T-helper 1 cell (primary cell): ENCODE measurements around the gene CRACDL.

Source experiments
- DNase-seq, 5 donors: peaks; one replicate each; pipeline ENCODE4 v3.0.0-alpha.2; 2012 to 2020
- total RNA-seq, 4 donors: gene quantifications; one replicate each; lab custom pipeline; 2026; lab: John Stamatoyannopoulos, UW

CRACDL gene, protein sequence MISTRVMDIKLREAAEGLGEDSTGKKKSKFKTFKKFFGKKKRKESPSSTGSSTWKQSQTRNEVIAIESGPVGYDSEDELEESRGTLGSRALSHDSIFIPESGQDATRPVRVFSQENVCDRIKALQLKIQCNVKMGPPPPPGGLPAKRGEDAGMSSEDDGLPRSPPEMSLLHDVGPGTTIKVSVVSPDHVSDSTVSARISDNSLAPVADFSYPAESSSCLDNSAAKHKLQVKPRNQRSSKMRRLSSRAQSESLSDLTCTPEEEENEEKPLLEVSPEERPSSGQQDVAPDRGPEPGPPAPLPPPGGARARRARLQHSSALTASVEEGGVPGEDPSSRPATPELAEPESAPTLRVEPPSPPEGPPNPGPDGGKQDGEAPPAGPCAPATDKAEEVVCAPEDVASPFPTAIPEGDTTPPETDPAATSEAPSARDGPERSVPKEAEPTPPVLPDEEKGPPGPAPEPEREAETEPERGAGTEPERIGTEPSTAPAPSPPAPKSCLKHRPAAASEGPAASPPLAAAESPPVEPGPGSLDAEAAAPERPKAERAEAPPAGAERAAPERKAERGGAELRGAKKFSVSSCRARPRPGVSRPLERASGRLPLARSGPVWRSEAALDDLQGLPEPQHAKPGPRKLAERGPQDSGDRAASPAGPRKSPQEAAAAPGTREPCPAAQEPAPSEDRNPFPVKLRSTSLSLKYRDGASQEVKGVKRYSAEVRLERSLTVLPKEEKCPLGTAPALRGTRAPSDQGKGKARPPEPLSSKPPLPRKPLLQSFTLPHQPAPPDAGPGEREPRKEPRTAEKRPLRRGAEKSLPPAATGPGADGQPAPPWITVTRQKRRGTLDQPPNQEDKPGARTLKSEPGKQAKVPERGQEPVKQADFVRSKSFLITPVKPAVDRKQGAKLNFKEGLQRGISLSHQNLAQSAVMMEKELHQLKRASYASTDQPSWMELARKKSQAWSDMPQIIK
- total RNA-seq = 1.1 reads per million in 4 donors

- DNase-seq = no peak
These were observed at the start of gene CRACDL for GRCh38 chr2:98935777-98936352. Gene CRACDL, minus strand, starts transcription at chr2:98936225. Its CDS starts 89,425 bp downstream, at chr2:98846800.

DNA sequence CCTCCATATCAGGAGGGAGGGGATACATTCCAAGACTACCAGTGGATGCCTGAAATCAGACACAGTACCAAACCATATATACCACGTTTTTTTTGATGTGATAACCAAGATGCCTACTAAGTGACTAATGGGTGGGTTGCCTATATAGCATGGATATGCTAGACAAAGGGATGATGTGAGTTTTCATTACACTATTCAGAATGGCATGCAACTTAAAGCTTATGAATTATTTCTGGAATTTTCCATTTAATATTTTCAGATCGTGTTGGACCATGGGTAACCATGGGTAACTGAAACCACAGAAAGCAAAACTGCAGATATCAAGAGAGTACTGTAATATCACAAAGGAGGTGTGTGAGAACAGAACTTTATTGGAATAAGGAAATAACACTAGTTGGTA, 39.6 kb upstream of the CRACDL start:
- no peak for DNase-seq

- no peak for DNase-seq
These were observed 36.6 kb upstream of the CRACDL start for GRCh38 chr2:98972582-98973167.

DNA sequence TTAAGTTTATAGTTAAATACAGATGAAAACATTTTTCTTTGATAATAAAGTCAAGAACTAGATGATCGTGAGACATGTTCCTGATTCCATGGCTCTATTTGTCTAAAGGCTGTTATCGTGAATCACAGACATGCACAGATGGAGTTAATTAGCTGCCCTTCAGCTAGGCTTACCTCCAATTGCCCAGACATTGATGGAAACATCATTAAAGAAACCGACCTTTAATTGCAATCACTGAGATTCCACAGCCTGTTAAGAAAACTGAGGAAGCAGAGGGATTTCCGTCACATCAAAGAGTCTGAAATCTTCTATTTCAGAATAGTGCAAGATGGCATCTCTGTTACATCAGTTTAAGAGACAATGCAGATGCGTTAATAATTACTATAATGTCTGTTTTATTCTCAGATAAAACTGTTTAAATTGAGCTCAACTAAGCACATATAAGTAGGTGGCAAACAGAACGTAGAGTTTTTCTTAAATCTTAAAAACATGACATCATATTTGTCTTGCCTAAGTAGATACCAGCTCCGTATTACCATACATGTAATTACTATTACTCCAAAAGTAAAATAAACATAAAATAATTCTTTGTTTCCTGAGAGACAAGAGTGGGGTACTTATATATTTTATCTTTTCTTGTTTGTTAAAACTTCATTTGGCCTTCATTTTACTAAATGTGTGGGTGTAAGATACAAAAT, 23.9 kb upstream of the CRACDL start:
- DNase-seq = no peak

DNA sequence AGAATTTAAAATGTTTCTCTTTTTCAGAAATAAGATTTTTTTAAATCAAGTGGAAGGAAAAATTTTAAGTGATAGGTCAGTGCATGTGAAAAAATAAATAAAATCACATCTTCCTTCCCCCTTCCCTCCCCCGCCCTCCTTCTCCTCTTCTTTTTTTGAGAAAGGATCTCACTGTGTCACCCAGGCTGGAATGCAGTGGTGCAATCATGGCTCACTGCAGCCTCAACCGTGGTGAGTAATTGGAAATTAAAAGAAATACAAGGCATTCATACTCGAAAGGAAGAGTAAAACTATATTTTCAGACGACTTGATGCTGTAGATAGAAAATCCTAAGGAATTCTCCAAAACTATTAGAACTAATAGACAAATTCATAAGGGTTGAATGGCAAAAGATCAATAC, 16.9 kb upstream of the CRACDL start:
- DNase-seq = no peak

DNA sequence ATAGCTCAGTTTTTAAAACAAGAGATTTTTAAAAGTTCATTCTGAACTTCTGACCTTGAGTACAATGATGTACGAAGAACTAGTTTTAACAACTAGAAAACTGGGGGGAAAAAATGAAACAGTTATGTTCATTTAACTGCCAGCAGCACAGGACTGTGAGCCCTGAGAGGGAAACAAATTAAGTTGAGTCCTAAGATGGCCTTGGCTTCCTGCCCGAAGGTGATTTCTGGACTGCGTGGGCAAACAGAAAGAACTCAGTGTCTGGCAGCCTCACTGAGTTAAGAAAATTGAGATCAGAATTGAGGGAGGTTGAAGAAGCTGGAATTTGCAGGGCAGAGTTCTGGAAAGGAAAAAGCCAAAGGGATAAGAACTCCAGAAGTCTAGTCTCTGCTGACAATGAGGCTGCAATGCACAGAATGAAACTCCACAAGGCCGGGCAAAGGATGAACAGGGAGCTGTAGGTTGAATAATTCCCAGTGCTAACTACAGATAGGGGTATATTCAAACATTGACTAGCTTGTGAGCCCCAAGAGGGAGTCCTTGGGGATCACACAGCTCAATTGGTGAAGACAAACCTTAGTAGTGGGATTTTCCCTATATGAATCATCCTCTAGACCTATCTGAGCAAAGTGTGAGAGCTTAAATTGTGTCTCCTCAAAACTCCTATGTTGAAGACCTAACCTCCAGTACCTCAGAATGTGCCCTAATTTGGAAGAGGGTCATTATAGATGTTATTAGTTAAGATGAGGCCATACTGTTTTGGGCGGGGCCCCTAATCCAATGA, 13.1 kb upstream of the CRACDL start:
- DNase-seq = no peak

DNA sequence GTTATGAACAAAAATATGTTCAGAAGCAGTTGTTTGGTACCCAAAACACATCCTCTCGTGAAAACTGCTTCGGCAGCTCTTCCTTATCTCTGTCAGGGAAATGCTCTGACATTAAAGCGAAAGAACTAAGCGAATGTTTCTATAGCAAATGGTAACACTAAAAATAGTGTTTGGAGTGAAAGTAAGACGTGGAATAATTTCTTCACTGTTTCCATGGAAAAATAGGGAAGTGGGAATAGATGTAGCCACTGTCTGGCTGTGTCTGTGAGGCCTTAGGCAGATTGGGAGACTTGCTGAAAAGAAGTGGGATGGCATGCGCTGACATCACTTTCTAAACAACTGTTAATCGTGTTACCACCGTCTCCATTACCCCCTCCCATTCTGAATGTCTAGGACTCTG, 11.5 kb upstream of the CRACDL start:
- no peak for DNase-seq

DNA sequence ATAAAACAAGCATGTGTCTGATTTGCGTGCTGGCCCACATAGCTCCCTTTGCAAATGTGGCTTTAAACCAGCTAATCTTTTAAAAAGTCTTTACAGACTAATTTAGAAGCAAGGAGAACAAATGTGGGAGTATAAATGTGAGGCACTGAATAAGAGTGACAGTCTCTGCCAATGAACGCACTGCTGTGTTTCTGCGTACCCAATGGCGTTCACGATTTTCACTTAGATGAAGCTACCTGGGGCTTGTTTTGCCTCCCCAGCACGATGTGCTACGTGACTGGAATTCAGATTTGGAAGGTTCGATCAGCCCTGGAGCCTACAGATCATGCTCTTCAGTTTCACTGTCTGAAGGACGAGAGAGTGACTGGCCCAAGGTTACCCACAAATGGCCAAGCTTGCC, 10.8 kb upstream of the CRACDL start:
- no peak for DNase-seq

GRCh38 chr2:98944775-98945174, 8.8 kb upstream of the CRACDL start:
- DNase-seq = no peak

- DNase-seq = no peak
These were observed 4.1 kb upstream of the CRACDL start for GRCh38 chr2:98940102-98940501.

- no peak for DNase-seq
These were observed 1.9 kb upstream of the CRACDL start for GRCh38 chr2:98937906-98938305.

- DNase-seq = no peak
These were observed 627 bp upstream of the CRACDL start for GRCh38 chr2:98936353-98937351.

GRCh38 chr2:98935111-98935770, 784 bp downstream of the CRACDL start:
- no peak for DNase-seq

DNA sequence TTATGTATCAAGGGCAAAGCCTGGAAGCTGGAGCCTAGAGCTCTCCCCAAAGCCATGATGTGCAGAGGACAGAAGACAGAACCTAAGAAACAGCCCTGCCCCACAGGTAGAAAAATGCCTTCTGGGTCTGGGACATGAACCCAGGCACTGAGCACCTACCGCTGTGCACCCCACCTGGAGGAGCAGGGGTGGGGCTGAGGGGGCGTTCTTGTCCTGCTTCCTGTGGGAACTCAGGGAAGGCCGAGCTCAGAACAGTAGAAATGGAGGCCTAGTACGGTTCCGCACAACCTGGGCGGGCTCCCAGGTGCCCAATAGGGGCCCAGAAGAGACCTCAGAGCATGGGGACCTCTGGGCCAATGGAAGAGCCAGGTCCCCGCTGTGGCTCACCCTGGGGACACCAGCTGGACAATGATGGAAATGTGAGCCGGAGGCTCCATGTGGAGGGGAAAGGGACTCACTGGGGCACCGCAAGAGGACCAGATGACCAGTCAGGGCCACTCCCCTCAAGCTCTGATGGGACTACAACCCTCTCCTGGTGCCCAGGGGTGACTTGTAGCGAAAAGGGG, 3.2 kb downstream of the CRACDL start:
- no peak for DNase-seq

DNA sequence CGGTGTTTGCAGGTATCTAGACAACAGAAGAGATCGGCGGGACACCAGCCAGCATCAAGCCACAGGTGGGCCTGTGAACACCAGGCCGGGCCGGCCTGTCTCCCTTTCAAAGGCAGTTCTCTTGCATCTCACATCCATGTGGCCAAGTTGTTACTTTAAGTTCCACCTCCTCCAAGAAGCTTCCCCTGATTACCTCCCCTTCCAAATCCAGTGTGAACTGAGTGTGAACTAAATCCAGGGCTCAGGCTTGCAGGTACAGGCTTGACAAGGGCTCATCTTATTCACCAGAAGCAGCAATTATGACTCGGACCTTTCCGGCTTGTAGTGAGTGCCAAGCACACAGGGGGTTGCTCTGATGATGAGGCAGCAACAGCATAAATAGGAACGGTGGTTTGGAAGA, 3.9 kb downstream of the CRACDL start:
- DNase-seq = no peak

DNA sequence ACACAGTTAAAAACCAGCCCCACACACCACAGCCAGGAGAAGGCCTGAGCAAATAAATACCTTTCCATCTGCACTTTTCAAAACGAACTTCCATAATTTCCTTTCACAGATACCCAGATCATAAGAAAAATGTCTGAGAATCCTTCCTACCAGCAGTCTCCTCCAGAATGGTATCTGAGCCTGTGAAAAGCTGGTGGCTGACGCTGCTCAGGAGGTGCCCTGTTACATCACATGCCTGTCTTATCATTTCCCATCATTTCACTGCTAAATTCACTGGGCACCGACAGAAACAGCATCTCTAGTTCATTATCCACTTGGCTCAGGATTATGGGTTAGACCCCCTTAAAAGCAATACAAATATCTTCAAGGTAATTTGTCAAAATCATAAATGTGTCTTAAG, 4.4 kb downstream of the CRACDL start:
- DNase-seq = no peak

DNA sequence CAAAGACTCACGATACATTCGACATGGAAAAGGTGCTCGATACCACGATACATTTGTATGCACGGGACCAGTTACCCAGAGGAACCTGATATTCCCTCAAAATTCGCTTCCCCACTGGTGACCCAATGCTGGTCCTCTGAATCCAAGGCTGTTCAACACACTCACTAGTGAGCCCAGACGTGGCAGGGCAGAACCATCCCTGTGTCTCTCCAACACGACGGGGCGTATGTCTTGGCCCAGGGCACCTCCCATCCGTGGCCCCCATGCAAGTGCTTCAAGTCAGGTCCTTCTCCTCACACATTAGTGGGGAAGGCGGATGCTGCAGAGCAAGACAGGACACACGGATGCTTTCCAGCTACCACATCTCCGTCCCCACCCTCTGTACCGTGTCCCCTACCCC, 6.1 kb downstream of the CRACDL start:
- DNase-seq = no peak

DNA sequence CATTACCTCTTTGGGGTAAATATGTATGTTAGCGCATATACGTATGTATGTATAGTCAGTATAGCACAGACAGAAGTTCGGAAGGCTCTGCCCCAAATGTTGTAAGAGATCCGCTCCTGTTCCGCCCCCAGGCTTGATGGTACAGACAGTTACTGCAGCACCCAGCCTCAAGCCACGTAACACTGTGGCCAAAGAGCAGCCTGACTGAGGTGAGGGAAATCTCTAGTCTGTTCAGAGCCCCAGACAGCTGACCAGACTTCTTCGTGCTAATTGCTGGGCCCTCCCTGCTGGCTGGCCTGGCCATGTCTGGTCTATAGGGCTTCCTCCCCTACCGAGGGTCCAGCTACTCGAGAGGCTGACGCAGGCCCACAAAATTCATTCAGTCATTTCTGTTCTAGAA, 7.8 kb downstream of the CRACDL start:
- DNase-seq = no peak

- no peak for DNase-seq
These were observed 9.0 kb downstream of the CRACDL start for GRCh38 chr2:98927027-98927426.
